Right lobe of liver (tissue), 6 donors: ENCODE data around the gene FRZB. TPM values are rescaled to one million over a fixed set of nuclear protein-coding genes. Genes with fewer than 3 reads are reported as not detected.

ENCODE experiments used
- ATAC-seq, 4 donors: fragments of 200-7000 bp; cut with Tn5 transposase; one replicate each; pipeline ENCODE4 v1.9.1; 2020; ENCODE audit warnings: mild to moderate bottlenecking in 4 of 4, moderate library complexity in 4 of 4
- DNase-seq, 3 donors: peaks; one replicate each; pipeline ENCODE4 v3.0.0-alpha.2; 2020
- H3K27ac ChIP-seq, 3 donors: fragments of 200-600 bp; one replicate each; pipeline ENCODE4 v1.8.0; 2022
- H3K27me3 ChIP-seq, 2 donors: fragments of 200-600 bp; one replicate each; pipeline ENCODE4 v1.8.0; 2022
- H3K36me3 ChIP-seq, 4 donors: fragments of 200-600 bp; sonication (generic) in 1 of 4; one replicate each; pipeline versions ENCODE4 v1.5.1 to v1.8.0; 2017 to 2022; ENCODE audit warnings: control low read depth in 1 of 4
- H3K4me1 ChIP-seq, 4 donors: fragments of 200-600 bp; sonication (generic) in 1 of 4; one replicate each; pipeline versions ENCODE4 v1.5.1 to v1.8.0; 2017 to 2022; ENCODE audit warnings: control low read depth in 1 of 4
- H3K4me3 ChIP-seq, 3 donors: fragments of 200-600 bp; one replicate each; pipeline ENCODE4 v1.8.0; 2022
- H3K9me3 ChIP-seq, 4 donors: fragments of 200-600 bp; sonication (generic) in 1 of 4; one replicate each; pipeline versions ENCODE4 v1.5.1 to v1.8.0; 2017 to 2022; ENCODE audit warnings: control low read depth in 1 of 4
- CTCF ChIP-seq, 4 donors: fragments of 200-600 bp in 3 of 4; fragments of 450-650 bp in 1 of 4; IDR thresholded peaks; one replicate each; pipeline versions ENCODE4 v1.5.1 to v1.8.0; 2016 to 2022; ENCODE audit warnings: antibody characterized with exemption in 4 of 4, mild to moderate bottlenecking in 2 of 4
- POLR2A ChIP-seq: fragments of 450-650 bp; IDR thresholded peaks from one replicate; pipeline ENCODE4 v1.6.1; 2017; ENCODE audit warnings: antibody characterized with exemption, mild to moderate bottlenecking
- WGBS: methylation state at CpG from one replicate; pipeline ENCODE4 v1.1.6; 2018; ENCODE audit warnings: low coverage, low lambda C conversion rate; ENCODE audit not compliant: insufficient coverage; ENCODE audit errors: missing lambda C conversion rate; 5-methylcytosine and 5-hydroxymethylcytosine counted together
- intact Hi-C, 2 donors: fragments of 100-400 bp; cut with DNase I; formaldehyde crosslinking; loops; one replicate each; pipeline versions ENCODE4 v1.11.2 to v1.14.1; 2022
- total RNA-seq, 6 experiments: library from RNA; depleted of rRNA in 2 of 6; stranded (reverse); fragments of >200 nt in 2 of 6; fragmentation: NEBNext Ultra II Directional in 3 of 6; extraction: Animal tissue kit (Norgen Biotek cat#: 25700) in 3 of 6; gene quantifications; one replicate each; pipeline versions ENCODE4 v1.1.0 to v1.2.4, GENCODE V29; 2016 to 2023
- donor health status: DM: no; HTN: yes; CAD: no.
- donor health status: DM: no; HTN: no; CAD: no.
- donor health status: DM: no; HTN: no; CAD: no.
- donor health status: DM: no; HTN: yes; CAD: no.
- donor health status: DM: no; HTN: yes; CAD: no.

Gene FRZB
- total RNA-seq, 6 experiments from 2014 or later = 0.14 to 0.93 (median 0.59) TPM

- Histone ChIP-seq H3K36me3 (no peaks in the 10 kb centered on the region), H3K4me1 (peaks cover 0 to 5% (median 0%) of the 10 kb centered on the region in 4 donors), H3K27ac (peak overlapping the region in 1 of 3 donors; percentile 28), H3K4me3 (no peak overlapping the region), H3K27me3 (no peaks in the 10 kb centered on the region), H3K9me3 (no peaks in the 10 kb centered on the region)
- intact Hi-C loops = no loop called here
- TF ChIP-seq POLR2A (no peak), CTCF (IDR thresholded peaks at IDR 0.05) (no peak)
- ATAC-seq (peak in 3 of 4 donors; percentile 33 to 38 (median 34)), DNase-seq (no peak)
- WGBS = 63% methylated on average over 7 of the region's 7 CpGs
Measured at GRCh38 chr2:182890305-182890704, 23.9 kb upstream of the FRZB start.

- DNase-seq = no peak
- Histone ChIP-seq H3K4me1 (peaks cover 0 to 5% (median 0%) of the 10 kb centered on the region in 4 donors), H3K9me3 (no peaks in the 10 kb centered on the region), H3K27me3 (no peaks in the 10 kb centered on the region), H3K4me3 (no peak overlapping the region), H3K36me3 (no peaks in the 10 kb centered on the region), H3K27ac (no peak overlapping the region)
- TF ChIP-seq POLR2A = no peak
- TF ChIP-seq CTCF (IDR thresholded peaks at IDR 0.05) = no peak
- 84% methylated on average over 4 of the region's 4 CpGs for WGBS
- no peak for ATAC-seq
- intact Hi-C loops = no loop called here
Measured at GRCh38 chr2:182887753-182888415, 21.4 kb upstream of the FRZB start.

GRCh38 chr2:182887093-182887492, 20.7 kb upstream of the FRZB start:
- Histone ChIP-seq H3K27me3 (no peaks in the 10 kb centered on the region), H3K27ac (no peak overlapping the region), H3K36me3 (no peaks in the 10 kb centered on the region), H3K4me1 (peaks cover 0 to 5% (median 0%) of the 10 kb centered on the region in 4 donors), H3K9me3 (no peaks in the 10 kb centered on the region), H3K4me3 (no peak overlapping the region)
- TF ChIP-seq POLR2A (no peak), CTCF (IDR thresholded peaks at IDR 0.05) (no peak)
- intact Hi-C loops = no loop called here
- no peak for DNase-seq
- WGBS = 67% methylated on average over 6 of the region's 6 CpGs
- ATAC-seq = no peak

GRCh38 chr2:182885771-182886170, 19.3 kb upstream of the FRZB start:
- TF ChIP-seq POLR2A (no peak), CTCF (IDR thresholded peaks at IDR 0.05) (no peak)
- Histone ChIP-seq H3K36me3 (no peaks in the 10 kb centered on the region), H3K27ac (no peak overlapping the region), H3K9me3 (no peaks in the 10 kb centered on the region), H3K4me3 (no peak overlapping the region), H3K27me3 (no peaks in the 10 kb centered on the region), H3K4me1 (no peaks in the 10 kb centered on the region)
- WGBS = 86% methylated on average over 1 of the region's 1 CpG
- DNase-seq (no peak), ATAC-seq (no peak)
- intact Hi-C loops = no loop called here
